Adrenal gland (tissue), 12 donors: ENCODE results near the gene ITPKB. TPM values are rescaled to one million over a fixed set of nuclear protein-coding genes. Genes with fewer than 3 reads are reported as not detected.
"Not testable (repeated sequence)": the region's sequence is repeated elsewhere in the genome, so short reads cannot be mapped to it uniquely, and the experiment has no call there.

Experiments
- DNase-seq, 7 donors: peaks; one replicate each; pipeline ENCODE4 v3.0.0-alpha.2; 2019 to 2020
- H3K27ac ChIP-seq, 5 donors: fragments of 200-600 bp; sonication (generic) in 4 of 5; 1 replicate in 3 of 5; 2 replicates in 2 of 5; pipeline versions ENCODE4 v1.5.1 to v1.8.0; 2016 to 2020; ENCODE audit warnings: mild to moderate bottlenecking in 1 of 5
- H3K27me3 ChIP-seq: fragments of 200-600 bp; 2 replicates; pipeline ENCODE4 v1.8.0; 2021
- H3K36me3 ChIP-seq, 2 donors: fragments of 200-600 bp; replicated peaks in 1 of 2; 1 replicate in 1 of 2; 2 replicates in 1 of 2; pipeline versions ENCODE4 v1.5.1 to v1.8.0; 2018 to 2022
- H3K4me1 ChIP-seq, 2 donors: fragments of 200-600 bp; replicated peaks in 1 of 2; 1 replicate in 1 of 2; 2 replicates in 1 of 2; pipeline versions ENCODE4 v1.5.1 to v1.8.0; 2018 to 2021
- H3K4me3 ChIP-seq, 4 donors: fragments of 200-600 bp; sonication (generic) in 3 of 4; one replicate each; pipeline ENCODE4 v1.5.1; 2016 to 2018
- H3K9me3 ChIP-seq, 3 donors: fragments of 200-600 bp; sonication (generic) in 1 of 3; replicated peaks in 1 of 3; 1 replicate in 2 of 3; 2 replicates in 1 of 3; pipeline versions ENCODE4 v1.5.1 to v1.8.0; 2016 to 2021
- POLR2A ChIP-seq, 2 donors: fragments of 450-650 bp; IDR thresholded peaks; one replicate each; pipeline ENCODE4 v1.6.1; 2017; ENCODE audit warnings: antibody characterized with exemption in 2 of 2, mild to moderate bottlenecking in 2 of 2, moderate library complexity in 1 of 2
- WGBS, 4 donors: extraction: QIAGEN DNeasy Blood & Tissue Kit in 2 of 4; methylation state at CpG; one replicate each; pipeline versions ENCODE4 v1.1.5 to v1.1.7; 2013 to 2017; 5-methylcytosine and 5-hydroxymethylcytosine counted together
- intact Hi-C, 2 donors: fragments of 100-400 bp; cut with DNase I; formaldehyde crosslinking; loops; one replicate each; pipeline versions ENCODE4 v1.14.1 to v1.15.0; 2022 to 2023
- polyA plus RNA-seq, 3 donors: library from polyadenylated mRNA; stranded (reverse); fragments of 200-250 nt in 2 of 3; fragments of 350-450 nt in 1 of 3; fragmentation: Illumina TruSeq in 1 of 3; extraction: RNeasy Lipid Tissue Mini Kit (QIAGEN cat#74804) in 1 of 3; gene quantifications; one replicate each; pipeline ENCODE4 v1.2.3, GENCODE V29; 2013 to 2014
- total RNA-seq, 9 donors: library from RNA; depleted of rRNA in 4 of 9; stranded (reverse); fragments of >200 nt in 4 of 9; fragments of 120-200 nt in 1 of 9; fragmentation: NEBNext Ultra II Directional in 1 of 9; extraction: Animal tissue kit (Norgen Biotek cat#: 25700) in 1 of 9; gene quantifications; one replicate each; pipeline versions ENCODE4 v1.1.0 to v1.2.4, GENCODE V29; 2013 to 2023
- TF ChIP-seq, protein P1 (sequence below), 6 experiments: fragments of 450-650 bp in 4 of 6; fragments of 200-600 bp in 2 of 6; sonication (generic) in 1 of 6; IDR thresholded peaks; 1 replicate in 5 of 6; 2 replicates in 1 of 6; pipeline versions ENCODE4 v1.5.1 to v1.8.0; 2016 to 2021; ENCODE audit warnings: antibody characterized with exemption in 6 of 6, mild to moderate bottlenecking in 2 of 6, moderate library complexity in 1 of 6
- donor health status: healthy with polysubstance abuse.
- donor health status: Bipolar disorder and iron deficiency.
- donor health status: DM: yes; HTN: yes; CAD: no.
- donor health status: DM: no; HTN: no; CAD: no.
- donor health status: DM: no; HTN: no; CAD: no.
- donor health status: DM: yes; HTN: yes; CAD: no.

Gene ITPKB
- total and polyA plus RNA-seq, 12 donors: 2.3 to 22.7 (median 13.0) TPM

DNA sequence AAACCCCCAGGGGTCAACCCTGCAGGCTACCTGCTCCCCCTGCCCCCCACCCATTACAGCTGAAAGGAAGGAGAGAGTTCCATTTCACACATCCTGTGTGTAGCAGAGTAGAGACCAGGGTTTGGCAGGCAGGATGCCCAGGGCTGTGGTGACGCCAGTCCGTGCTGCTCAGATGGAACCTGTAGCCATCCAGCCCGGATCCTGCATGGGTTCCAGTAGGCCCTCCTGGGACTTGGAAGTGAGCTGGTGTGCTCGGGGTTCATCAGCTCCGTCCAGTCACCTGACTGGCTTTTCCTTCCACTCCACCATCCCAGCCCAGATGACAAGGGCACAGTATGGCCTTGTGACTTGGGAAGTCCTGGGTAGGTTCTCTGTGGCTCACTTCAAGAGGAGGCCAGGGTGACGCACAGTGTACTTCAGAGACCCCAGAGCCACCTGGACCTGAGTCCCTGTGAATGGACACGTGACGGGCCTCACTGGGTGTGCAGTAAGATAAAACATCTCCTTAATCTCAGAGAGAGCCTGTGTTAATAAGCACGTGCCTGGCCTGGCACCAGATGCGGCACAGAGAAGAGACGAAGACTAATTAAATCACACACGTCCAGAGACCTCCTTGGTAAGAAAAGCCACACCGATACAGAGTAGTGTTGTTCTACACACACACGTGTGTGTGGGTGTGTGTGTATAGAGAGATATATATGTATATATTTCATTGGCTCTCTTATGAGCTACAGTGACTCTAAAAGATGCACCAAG is 16.0 kb downstream of the ITPKB start:
- no peak for TF ChIP-seq POLR2A (IDR thresholded peaks at IDR 0.05)
- TF ChIP-seq, protein P1, sequence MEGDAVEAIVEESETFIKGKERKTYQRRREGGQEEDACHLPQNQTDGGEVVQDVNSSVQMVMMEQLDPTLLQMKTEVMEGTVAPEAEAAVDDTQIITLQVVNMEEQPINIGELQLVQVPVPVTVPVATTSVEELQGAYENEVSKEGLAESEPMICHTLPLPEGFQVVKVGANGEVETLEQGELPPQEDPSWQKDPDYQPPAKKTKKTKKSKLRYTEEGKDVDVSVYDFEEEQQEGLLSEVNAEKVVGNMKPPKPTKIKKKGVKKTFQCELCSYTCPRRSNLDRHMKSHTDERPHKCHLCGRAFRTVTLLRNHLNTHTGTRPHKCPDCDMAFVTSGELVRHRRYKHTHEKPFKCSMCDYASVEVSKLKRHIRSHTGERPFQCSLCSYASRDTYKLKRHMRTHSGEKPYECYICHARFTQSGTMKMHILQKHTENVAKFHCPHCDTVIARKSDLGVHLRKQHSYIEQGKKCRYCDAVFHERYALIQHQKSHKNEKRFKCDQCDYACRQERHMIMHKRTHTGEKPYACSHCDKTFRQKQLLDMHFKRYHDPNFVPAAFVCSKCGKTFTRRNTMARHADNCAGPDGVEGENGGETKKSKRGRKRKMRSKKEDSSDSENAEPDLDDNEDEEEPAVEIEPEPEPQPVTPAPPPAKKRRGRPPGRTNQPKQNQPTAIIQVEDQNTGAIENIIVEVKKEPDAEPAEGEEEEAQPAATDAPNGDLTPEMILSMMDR (IDR thresholded peaks at IDR 0.05): no peak
- Histone ChIP-seq H3K4me1 (peaks cover 0 to 4% of the 10 kb centered on the region in 2 donors), H3K27me3 (no peaks in the 10 kb centered on the region), H3K4me3 (no peak overlapping the region), H3K9me3 (no peaks in the 10 kb centered on the region), H3K36me3 (no peaks in the 10 kb centered on the region), H3K27ac (no peak overlapping the region)
- WGBS, 4 donors: 77 to 81% (median 79%) methylated on average over 10 to 14 of the region's 14 CpGs
- intact Hi-C loops: no loop called here
- DNase-seq: no peak

DNA sequence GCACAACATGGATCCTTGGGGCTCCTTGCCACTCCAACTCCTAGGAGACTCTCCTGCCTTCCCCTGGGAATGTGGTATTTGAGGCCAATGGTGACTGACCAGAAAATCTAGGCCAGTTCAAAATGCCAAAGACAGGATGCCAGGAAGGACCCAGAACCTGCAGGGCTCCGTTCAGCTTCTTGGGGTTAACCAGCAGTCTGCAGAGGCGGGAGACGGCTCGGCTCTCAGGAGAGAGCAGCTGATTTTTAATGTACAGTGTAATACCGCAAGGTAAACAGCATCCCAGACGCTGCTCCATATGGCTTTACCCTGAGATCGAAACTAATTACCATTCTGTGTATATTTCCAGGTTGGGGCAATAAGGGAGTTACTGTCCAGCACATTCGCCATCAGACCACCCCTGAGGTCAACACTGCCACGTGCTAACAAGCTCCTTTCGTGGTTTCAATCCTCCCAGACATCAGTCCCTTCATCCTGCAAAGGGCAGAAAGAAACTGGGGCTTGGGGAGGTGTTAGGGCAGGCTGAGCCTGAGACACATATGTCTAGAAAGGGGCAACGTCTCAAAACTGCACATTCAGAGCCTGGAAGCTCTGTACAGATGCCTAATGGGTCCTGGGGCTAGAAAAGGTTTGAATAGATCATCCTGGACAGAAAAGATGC is 16.7 kb downstream of the ITPKB start:
- 54 to 89% (median 85%) methylated on average over 3 to 11 of the region's 11 CpGs for WGBS, 4 donors
- Histone ChIP-seq H3K9me3 (no peaks in the 10 kb centered on the region), H3K4me1 (peaks cover 0 to 8% of the 10 kb centered on the region in 2 donors), H3K27ac (no peak overlapping the region), H3K36me3 (no peaks in the 10 kb centered on the region), H3K27me3 (no peaks in the 10 kb centered on the region), H3K4me3 (no peak overlapping the region)
- TF ChIP-seq, protein P1 (IDR thresholded peaks at IDR 0.05): no peak
- intact Hi-C loops: no loop called here
- no peak for DNase-seq

DNA sequence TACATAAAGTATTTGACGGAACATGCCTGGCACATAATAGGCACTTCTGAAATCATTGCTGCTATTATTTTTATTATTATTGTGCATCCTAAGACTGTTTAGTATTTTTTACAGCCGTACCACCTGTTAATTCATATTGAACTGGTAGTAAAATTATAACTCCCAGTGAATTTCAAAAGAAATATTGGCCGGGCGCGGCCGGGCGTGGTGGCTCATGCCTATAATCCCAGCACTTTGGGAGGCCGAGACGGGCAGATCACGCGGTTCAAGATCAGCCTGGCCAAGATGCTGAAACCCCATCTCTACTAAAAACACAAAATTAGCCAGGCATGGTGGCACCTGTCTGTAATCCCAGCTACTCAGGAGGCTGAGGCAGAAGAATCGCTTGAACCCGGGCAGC is 18.5 kb downstream of the ITPKB start:
- WGBS, 4 donors: 96 to 97% (median 97%) methylated on average over 11 to 13 of the region's 13 CpGs
- intact Hi-C loops, H3K27ac ChIP-seq, H3K36me3 ChIP-seq, H3K4me3 ChIP-seq, DNase-seq, H3K9me3 ChIP-seq, H3K4me1 ChIP-seq, H3K27me3 ChIP-seq: not testable (repeated sequence)

DNA sequence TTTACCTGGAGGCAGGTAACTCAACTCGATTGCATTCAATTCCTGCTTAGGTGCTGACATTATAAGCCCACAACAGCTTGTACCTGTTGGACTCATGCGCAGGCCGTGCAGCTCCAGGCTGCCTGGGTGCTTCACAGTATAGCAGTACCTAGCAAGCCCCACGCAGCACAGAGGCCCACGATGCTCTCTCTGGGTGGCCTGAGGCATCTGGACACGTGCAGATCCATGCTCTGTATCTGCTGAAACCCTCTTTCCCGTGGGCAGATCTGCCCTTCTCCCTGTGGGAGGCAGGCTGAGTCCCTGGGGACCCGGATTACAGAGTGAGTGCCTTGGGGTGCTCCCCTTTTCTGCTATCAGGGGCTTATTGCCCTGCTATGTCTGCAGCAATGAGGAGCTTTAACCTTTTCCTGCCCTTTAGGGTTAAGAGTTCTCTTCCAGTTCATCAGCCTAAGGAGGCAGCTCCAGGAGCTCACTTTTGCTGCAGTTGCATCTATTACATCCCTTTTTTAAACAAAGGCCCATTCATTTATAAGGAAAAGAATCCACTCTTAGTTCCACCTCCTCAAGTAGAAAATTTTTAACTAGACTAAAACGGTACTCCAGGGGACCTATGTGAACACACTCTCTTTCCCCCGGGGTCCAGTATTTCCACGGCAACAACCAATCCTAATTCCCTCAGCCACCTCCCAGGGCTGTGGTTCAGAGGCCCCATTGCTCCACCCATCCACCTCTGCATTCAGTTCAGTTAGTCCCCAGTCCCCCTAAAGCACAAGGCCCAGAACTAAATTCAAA is 19.3 kb downstream of the ITPKB start:
- Histone ChIP-seq H3K27me3 (no peaks in the 10 kb centered on the region), H3K4me1 (peaks cover 0 to 4% of the 10 kb centered on the region in 2 donors), H3K36me3 (no peaks in the 10 kb centered on the region), H3K27ac (no peak overlapping the region), H3K4me3 (no peak overlapping the region), H3K9me3 (no peaks in the 10 kb centered on the region)
- intact Hi-C loops: no loop called here
- WGBS, 4 donors: 73 to 91% (median 78%) methylated on average over 10 to 11 of the region's 11 CpGs
- TF ChIP-seq POLR2A (IDR thresholded peaks at IDR 0.05): no peak
- TF ChIP-seq, protein P1 (IDR thresholded peaks at IDR 0.05): no peak
- DNase-seq: no peak
